Measurements from ENCODE around the gene IRAK3.

GRCh38 chr12:66140731-66141130, 48.3 kb upstream of the IRAK3 start:
- TF ChIP-seq POLR2AphosphoS5 (IDR thresholded peaks at IDR 0.05; ENCODE audit: low read depth, low read length) (no peak), EZH2 (IDR thresholded peaks at IDR 0.05) (no peak), POLR2A (IDR thresholded peaks at IDR 0.05; ENCODE audit: borderline replicate concordance, extremely low read depth, insufficient read depth, insufficient read length) (no peak), JUND (IDR thresholded peaks at IDR 0.05) (no peak), CEBPB (IDR thresholded peaks at IDR 0.05; ENCODE audit: low read depth) (no peak), EZH2phosphoT487 (IDR thresholded peaks at IDR 0.05; ENCODE audit: borderline replicate concordance) (no peak), SRF (IDR thresholded peaks at IDR 0.05; ENCODE audit: low read depth) (no peak), ATF3 (IDR thresholded peaks at IDR 0.05) (no peak), MAX (IDR thresholded peaks at IDR 0.05) (no peak), CBX3 (IDR thresholded peaks at IDR 0.05; ENCODE audit: low read depth) (peak; percentile 88), ELF1 (IDR thresholded peaks at IDR 0.05; ENCODE audit: borderline replicate concordance, low read depth) (no peak), SP1 (IDR thresholded peaks at IDR 0.05; ENCODE audit: low read depth) (no peak)
- TF ChIP-seq, protein P1, sequence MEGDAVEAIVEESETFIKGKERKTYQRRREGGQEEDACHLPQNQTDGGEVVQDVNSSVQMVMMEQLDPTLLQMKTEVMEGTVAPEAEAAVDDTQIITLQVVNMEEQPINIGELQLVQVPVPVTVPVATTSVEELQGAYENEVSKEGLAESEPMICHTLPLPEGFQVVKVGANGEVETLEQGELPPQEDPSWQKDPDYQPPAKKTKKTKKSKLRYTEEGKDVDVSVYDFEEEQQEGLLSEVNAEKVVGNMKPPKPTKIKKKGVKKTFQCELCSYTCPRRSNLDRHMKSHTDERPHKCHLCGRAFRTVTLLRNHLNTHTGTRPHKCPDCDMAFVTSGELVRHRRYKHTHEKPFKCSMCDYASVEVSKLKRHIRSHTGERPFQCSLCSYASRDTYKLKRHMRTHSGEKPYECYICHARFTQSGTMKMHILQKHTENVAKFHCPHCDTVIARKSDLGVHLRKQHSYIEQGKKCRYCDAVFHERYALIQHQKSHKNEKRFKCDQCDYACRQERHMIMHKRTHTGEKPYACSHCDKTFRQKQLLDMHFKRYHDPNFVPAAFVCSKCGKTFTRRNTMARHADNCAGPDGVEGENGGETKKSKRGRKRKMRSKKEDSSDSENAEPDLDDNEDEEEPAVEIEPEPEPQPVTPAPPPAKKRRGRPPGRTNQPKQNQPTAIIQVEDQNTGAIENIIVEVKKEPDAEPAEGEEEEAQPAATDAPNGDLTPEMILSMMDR (IDR thresholded peaks at IDR 0.05 in 2 of 3, conservative IDR thresholded peaks at IDR 0.05 in 1 of 3; ENCODE audit: borderline replicate concordance in 1 of 3, insufficient read depth in 1 of 3, low read depth in 2 of 3, low read length in 2 of 3) = no peak
- TF ChIP-seq, protein P2, sequence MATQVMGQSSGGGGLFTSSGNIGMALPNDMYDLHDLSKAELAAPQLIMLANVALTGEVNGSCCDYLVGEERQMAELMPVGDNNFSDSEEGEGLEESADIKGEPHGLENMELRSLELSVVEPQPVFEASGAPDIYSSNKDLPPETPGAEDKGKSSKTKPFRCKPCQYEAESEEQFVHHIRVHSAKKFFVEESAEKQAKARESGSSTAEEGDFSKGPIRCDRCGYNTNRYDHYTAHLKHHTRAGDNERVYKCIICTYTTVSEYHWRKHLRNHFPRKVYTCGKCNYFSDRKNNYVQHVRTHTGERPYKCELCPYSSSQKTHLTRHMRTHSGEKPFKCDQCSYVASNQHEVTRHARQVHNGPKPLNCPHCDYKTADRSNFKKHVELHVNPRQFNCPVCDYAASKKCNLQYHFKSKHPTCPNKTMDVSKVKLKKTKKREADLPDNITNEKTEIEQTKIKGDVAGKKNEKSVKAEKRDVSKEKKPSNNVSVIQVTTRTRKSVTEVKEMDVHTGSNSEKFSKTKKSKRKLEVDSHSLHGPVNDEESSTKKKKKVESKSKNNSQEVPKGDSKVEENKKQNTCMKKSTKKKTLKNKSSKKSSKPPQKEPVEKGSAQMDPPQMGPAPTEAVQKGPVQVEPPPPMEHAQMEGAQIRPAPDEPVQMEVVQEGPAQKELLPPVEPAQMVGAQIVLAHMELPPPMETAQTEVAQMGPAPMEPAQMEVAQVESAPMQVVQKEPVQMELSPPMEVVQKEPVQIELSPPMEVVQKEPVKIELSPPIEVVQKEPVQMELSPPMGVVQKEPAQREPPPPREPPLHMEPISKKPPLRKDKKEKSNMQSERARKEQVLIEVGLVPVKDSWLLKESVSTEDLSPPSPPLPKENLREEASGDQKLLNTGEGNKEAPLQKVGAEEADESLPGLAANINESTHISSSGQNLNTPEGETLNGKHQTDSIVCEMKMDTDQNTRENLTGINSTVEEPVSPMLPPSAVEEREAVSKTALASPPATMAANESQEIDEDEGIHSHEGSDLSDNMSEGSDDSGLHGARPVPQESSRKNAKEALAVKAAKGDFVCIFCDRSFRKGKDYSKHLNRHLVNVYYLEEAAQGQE (IDR thresholded peaks at IDR 0.05; ENCODE audit: low read depth) = no peak
